H9 (cell line): ENCODE results near the gene TBC1D22A. TPM values are rescaled to one million over a fixed set of nuclear protein-coding genes. Genes with fewer than 3 reads are reported as not detected.

Experiments used
- DNase-seq: peaks from one replicate; pipeline ENCODE4 v3.0.0-alpha.2; 2017
- H2AFZ ChIP-seq: one replicate; pipeline ENCODE4 v1.6.1; 2013; ENCODE audit warnings: mild to moderate bottlenecking, low read length, control low read depth, moderate library complexity
- H2AK5ac ChIP-seq: 2 replicates; pipeline ENCODE4 v1.6.1; 2013; ENCODE audit warnings: low read length, control low read depth, mixed read lengths; ENCODE audit not compliant: insufficient read length
- H2BK120ac ChIP-seq: one replicate; pipeline ENCODE4 v1.6.1; 2013; ENCODE audit warnings: low read depth, mild to moderate bottlenecking, low read length, control low read depth, inconsistent platforms; ENCODE audit not compliant: poor library complexity, severe bottlenecking
- H2BK12ac ChIP-seq: 2 replicates; pipeline ENCODE4 v1.6.1; 2013; ENCODE audit warnings: low read length, control low read depth, mixed read lengths, low read depth; ENCODE audit not compliant: insufficient read length
- H2BK15ac ChIP-seq: 2 replicates; pipeline ENCODE4 v1.6.1; 2013; ENCODE audit warnings: low read depth, low read length, control low read depth
- H2BK20ac ChIP-seq: one replicate; pipeline ENCODE4 v1.6.1; 2013; ENCODE audit warnings: low read depth, mild to moderate bottlenecking, low read length, control low read depth, inconsistent platforms; ENCODE audit not compliant: poor library complexity, severe bottlenecking
- H2BK5ac ChIP-seq: 2 replicates; pipeline ENCODE4 v1.6.1; 2013; ENCODE audit warnings: low read length, control low read depth, mixed read lengths; ENCODE audit not compliant: insufficient read length
- H3K14ac ChIP-seq: 2 replicates; pipeline ENCODE4 v1.6.1; 2013; ENCODE audit warnings: low read length, control low read depth; ENCODE audit not compliant: insufficient read depth
- H3K18ac ChIP-seq: 2 replicates; pipeline ENCODE4 v1.6.1; 2013; ENCODE audit warnings: low read depth, mild to moderate bottlenecking, mixed read lengths, low read length, control low read depth; ENCODE audit not compliant: insufficient read length
- H3K23ac ChIP-seq: 2 replicates; pipeline ENCODE4 v1.6.1; 2013; ENCODE audit warnings: low read length, control low read depth, mixed read lengths, low read depth; ENCODE audit not compliant: insufficient read length
- H3K23me2 ChIP-seq: 2 replicates; pipeline ENCODE4 v1.6.1; 2013; ENCODE audit warnings: low read depth, mild to moderate bottlenecking, mixed read lengths, low read length, control low read depth; ENCODE audit not compliant: insufficient read length, poor library complexity, severe bottlenecking
- H3K27ac ChIP-seq: 2 replicates; pipeline ENCODE4 v1.5.1; 2013; ENCODE audit warnings: low read length, control low read depth, mixed read lengths, low read depth; ENCODE audit not compliant: insufficient read length
- H3K27me3 ChIP-seq: 2 replicates; pipeline ENCODE4 v1.6.1; 2013; ENCODE audit warnings: low read length, control low read depth, inconsistent platforms; ENCODE audit not compliant: insufficient read depth
- H3K4ac ChIP-seq: 2 replicates; pipeline ENCODE4 v1.6.1; 2013; ENCODE audit warnings: low read depth, mild to moderate bottlenecking, control low read depth, inconsistent platforms, low read length, moderate library complexity
- H3K4me1 ChIP-seq: 2 replicates; pipeline ENCODE4 v1.6.1; 2013; ENCODE audit warnings: low read length, control low read depth, inconsistent platforms; ENCODE audit not compliant: insufficient read depth
- H3K4me2 ChIP-seq: 2 replicates; pipeline ENCODE4 v1.6.1; 2013; ENCODE audit warnings: low read length, control low read depth, mixed read lengths; ENCODE audit not compliant: insufficient read length, insufficient read depth
- H3K56ac ChIP-seq: 2 replicates; pipeline ENCODE4 v1.6.1; 2013; ENCODE audit warnings: low read depth, mild to moderate bottlenecking, mixed read lengths, low read length, control low read depth; ENCODE audit not compliant: insufficient read length
- H3K79me1 ChIP-seq: 2 replicates; pipeline ENCODE4 v1.6.1; 2013; ENCODE audit warnings: low read depth, mild to moderate bottlenecking, moderate library complexity, low read length, control low read depth, inconsistent platforms; ENCODE audit not compliant: insufficient read depth, poor library complexity, severe bottlenecking
- H3K79me2 ChIP-seq: 2 replicates; pipeline ENCODE4 v1.6.1; 2013; ENCODE audit warnings: low read length, control low read depth, inconsistent platforms; ENCODE audit not compliant: insufficient read depth
- H3K9ac ChIP-seq: 2 replicates; pipeline ENCODE4 v1.6.1; 2013; ENCODE audit warnings: low read length, control low read depth, mixed read lengths; ENCODE audit not compliant: insufficient read length; ENCODE audit errors: extremely low read depth
- H3K9me3 ChIP-seq: one replicate; pipeline ENCODE4 v1.6.1; 2013; ENCODE audit warnings: low read depth, low read length, inconsistent platforms; ENCODE audit not compliant: control insufficient read depth
- H3T11ph ChIP-seq: one replicate; pipeline ENCODE4 v1.6.1; 2013; ENCODE audit warnings: mild to moderate bottlenecking, low read length, control low read depth, inconsistent platforms
- H4K20me1 ChIP-seq: one replicate; pipeline ENCODE4 v1.6.1; 2013; ENCODE audit not compliant: control insufficient read depth, insufficient read length, insufficient read depth
- H4K5ac ChIP-seq: 2 replicates; pipeline ENCODE4 v1.6.1; 2013; ENCODE audit warnings: low read depth, mild to moderate bottlenecking, mixed read lengths, low read length, control low read depth; ENCODE audit not compliant: insufficient read length
- H4K8ac ChIP-seq: replicated peaks from 2 replicates; pipeline ENCODE4 v1.6.1; 2013; ENCODE audit warnings: low read length, control low read depth, mixed read lengths, low read depth; ENCODE audit not compliant: insufficient read length
- H4K91ac ChIP-seq: 2 replicates; pipeline ENCODE4 v1.6.1; 2013; ENCODE audit warnings: low read depth, mild to moderate bottlenecking, moderate library complexity, mixed read lengths, low read length, control low read depth; ENCODE audit not compliant: insufficient read length
- H3K27ac Mint-ChIP-seq, 3 experiments: 2 replicates in 2 of 3; 3 replicates in 1 of 3; pipeline ENCODE4 v1.8.0; 2020 to 2021; ENCODE audit warnings: mixed read lengths in 3 of 3, mild to moderate bottlenecking in 1 of 3, moderate library complexity in 1 of 3
- H3K27me3 Mint-ChIP-seq: 2 replicates; pipeline ENCODE4 v1.8.0; 2021; ENCODE audit warnings: low read depth, mild to moderate bottlenecking, moderate library complexity, mixed read lengths
- H3K36me3 Mint-ChIP-seq, 3 experiments: 2 replicates in 2 of 3; 3 replicates in 1 of 3; pipeline ENCODE4 v1.8.0; 2020 to 2021; ENCODE audit warnings: low read depth in 3 of 3, mixed read lengths in 3 of 3; ENCODE audit not compliant: insufficient read depth in 1 of 3
- H3K4me1 Mint-ChIP-seq, 2 experiments: 2 replicates each; pipeline ENCODE4 v1.8.0; 2020; ENCODE audit warnings: mixed read lengths in 2 of 2
- H3K4me3 Mint-ChIP-seq, 2 experiments: 2 replicates in 1 of 2; 3 replicates in 1 of 2; pipeline ENCODE4 v1.8.0; 2020 to 2021; ENCODE audit warnings: mild to moderate bottlenecking in 2 of 2, mixed read lengths in 2 of 2, moderate library complexity in 1 of 2
- H3K9me3 Mint-ChIP-seq, 2 experiments: 2 replicates in 1 of 2; 3 replicates in 1 of 2; pipeline ENCODE4 v1.8.0; 2020; ENCODE audit warnings: mild to moderate bottlenecking in 2 of 2, mixed read lengths in 2 of 2, moderate library complexity in 1 of 2
- WGBS: extraction: QIAGEN DNeasy Blood & Tissue Kit; methylation state at CpG from one replicate; pipeline ENCODE4 v1.1.7; 2013; ENCODE audit warnings: missing lambda C conversion rate, low lambda C conversion rate, mixed read lengths; ENCODE audit not compliant: insufficient read length; ENCODE audit errors: extremely low coverage; 5-methylcytosine and 5-hydroxymethylcytosine counted together
- total RNA-seq: library from RNA; stranded (reverse); gene quantifications from 2 replicates; pipeline ENCODE4 v1.2.1, GENCODE V29; 2021
- TF ChIP-seq, protein P1 (sequence below): fragments of 200-600 bp; sonication (generic); conservative IDR thresholded peaks from 3 replicates; pipeline ENCODE4 v1.8.0; 2021; ENCODE audit warnings: antibody characterized with exemption, mild to moderate bottlenecking

The TBC1D22A gene
- total RNA-seq, 1 experiment from 2014 or later: 20.8 TPM

DNA sequence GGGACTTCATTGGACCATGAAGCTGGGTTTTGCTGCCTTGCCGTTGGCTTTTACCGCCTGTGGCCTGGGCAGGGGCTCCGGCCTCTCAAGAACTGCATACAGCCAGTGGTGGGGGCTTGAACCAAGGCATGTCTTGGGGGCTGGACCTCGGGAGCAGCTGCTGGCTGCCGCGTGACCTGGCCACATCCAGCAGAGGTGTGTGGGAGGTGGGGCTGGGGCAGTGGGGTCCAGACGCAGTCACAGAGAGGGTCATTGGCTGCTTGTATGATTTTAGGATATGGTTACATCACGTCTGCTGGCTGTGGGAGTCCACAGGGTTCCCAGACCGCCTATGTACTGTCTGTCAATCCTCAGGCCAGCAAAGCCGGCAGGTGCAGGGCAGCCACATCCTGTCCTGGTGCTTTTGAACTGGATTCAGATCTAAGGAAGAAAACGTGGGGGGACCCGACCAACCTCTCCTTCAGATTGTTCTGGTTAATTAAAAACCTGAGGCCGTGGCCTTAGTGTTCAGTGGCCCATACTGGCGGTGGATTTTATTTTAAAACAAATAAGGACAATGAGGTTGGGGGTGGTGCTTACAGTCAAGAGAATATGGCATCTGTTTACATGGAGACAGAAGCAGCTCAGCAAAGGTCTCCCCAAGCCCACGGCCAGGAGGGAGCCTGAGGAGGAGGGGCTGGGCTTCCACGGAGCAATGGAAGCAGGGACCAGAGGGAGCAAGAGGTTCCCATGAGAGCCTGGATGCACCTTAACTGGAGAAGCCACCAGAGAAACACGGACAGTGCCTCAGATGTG, 426.0 kb downstream of the TBC1D22A start:
- Mint-ChIP-seq H3K36me3 (peaks cover 0 to 19% (median 2%) of the 10 kb centered on the region in 3 experiments; a peak in 4 of 7 replicates), H3K4me1 (no peaks in the 10 kb centered on the region)

More for the DNA sequence above, 426.0 kb downstream of the TBC1D22A start:
- Histone ChIP-seq H3K79me1 (no peaks in the 10 kb centered on the region), H4K5ac (no peak overlapping the region), H3K27me3 (no peaks in the 10 kb centered on the region), H4K91ac (no peak overlapping the region), H3K23me2 (peaks cover 2% of the 10 kb centered on the region), H2AK5ac (no peak overlapping the region), H2BK20ac (no peak overlapping the region), H4K20me1 (no peaks in the 10 kb centered on the region), H3K4me1 (no peaks in the 10 kb centered on the region), H3T11ph (no peak overlapping the region), H3K23ac (no peak overlapping the region), H2BK5ac (no peak overlapping the region), H3K9me3 (no peaks in the 10 kb centered on the region), H2BK12ac (no peak overlapping the region), H3K18ac (no peak overlapping the region), H3K4me2 (no peak overlapping the region), H3K4ac (no peak overlapping the region), H3K9ac (no peak overlapping the region), H2BK15ac (no peak overlapping the region), H3K27ac (no peak overlapping the region), H4K8ac (no peak overlapping the region), H3K79me2 (no peaks in the 10 kb centered on the region), H2AFZ (no peak overlapping the region), H2BK120ac (no peak overlapping the region), H3K56ac (no peak overlapping the region), H3K14ac (no peak overlapping the region; the same call in 1 of the 2 replicates)
- TF ChIP-seq, protein P1, sequence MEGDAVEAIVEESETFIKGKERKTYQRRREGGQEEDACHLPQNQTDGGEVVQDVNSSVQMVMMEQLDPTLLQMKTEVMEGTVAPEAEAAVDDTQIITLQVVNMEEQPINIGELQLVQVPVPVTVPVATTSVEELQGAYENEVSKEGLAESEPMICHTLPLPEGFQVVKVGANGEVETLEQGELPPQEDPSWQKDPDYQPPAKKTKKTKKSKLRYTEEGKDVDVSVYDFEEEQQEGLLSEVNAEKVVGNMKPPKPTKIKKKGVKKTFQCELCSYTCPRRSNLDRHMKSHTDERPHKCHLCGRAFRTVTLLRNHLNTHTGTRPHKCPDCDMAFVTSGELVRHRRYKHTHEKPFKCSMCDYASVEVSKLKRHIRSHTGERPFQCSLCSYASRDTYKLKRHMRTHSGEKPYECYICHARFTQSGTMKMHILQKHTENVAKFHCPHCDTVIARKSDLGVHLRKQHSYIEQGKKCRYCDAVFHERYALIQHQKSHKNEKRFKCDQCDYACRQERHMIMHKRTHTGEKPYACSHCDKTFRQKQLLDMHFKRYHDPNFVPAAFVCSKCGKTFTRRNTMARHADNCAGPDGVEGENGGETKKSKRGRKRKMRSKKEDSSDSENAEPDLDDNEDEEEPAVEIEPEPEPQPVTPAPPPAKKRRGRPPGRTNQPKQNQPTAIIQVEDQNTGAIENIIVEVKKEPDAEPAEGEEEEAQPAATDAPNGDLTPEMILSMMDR: no peak
- H3K27me3 Mint-ChIP-seq: peaks cover 7% of the 10 kb centered on the region
- peak; percentile 19 for DNase-seq
- no peak overlapping the region for H3K4me3 Mint-ChIP-seq
- no peak overlapping the region; a peak in 1 of 7 replicates for H3K27ac Mint-ChIP-seq
- peaks cover 26 to 85% of the 10 kb centered on the region in 2 experiments for H3K9me3 Mint-ChIP-seq
- WGBS: no CpG with 5 or more reads among the region's 17 CpGs
